AG04449 (cell line): Measurements from ENCODE around the gene ACTL10.
"Not testable (repeated sequence)": the region's sequence is repeated elsewhere in the genome, so short reads cannot be mapped to it uniquely, and the experiment has no call there.

Experiments used
- CTCF ChIA-PET: fragments of 350-600 bp; formaldehyde crosslinking; extraction: SDS; loops from one replicate; lab custom pipeline; 2021; ENCODE audit warnings: antibody characterized with exemption; lab: Yijun Ruan, JAX
- POLR2A ChIA-PET: fragments of 400-600, 350-600 bp; formaldehyde crosslinking; extraction: SDS; loops from one replicate; lab custom pipeline; 2020; ENCODE audit warnings: antibody characterized with exemption, inconsistent platforms; lab: Yijun Ruan, JAX
- DNase-seq: peaks from one replicate; pipeline ENCODE4 v3.0.0-alpha.2; 2010; ENCODE audit warnings: low read depth, low spot score
- H3K4me3 ChIP-seq: 2 replicates; pipeline ENCODE4 v1.5.1; 2011; ENCODE audit warnings: low read depth, mild to moderate bottlenecking, control low read depth, low read length
- CTCF ChIP-seq: IDR thresholded peaks from one replicate; pipeline ENCODE4 v1.5.1; 2011; ENCODE audit warnings: mild to moderate bottlenecking, moderate library complexity, low read length, control low read depth, inconsistent platforms; ENCODE audit not compliant: insufficient read depth; ENCODE audit errors: missing control alignments

ACTL10 gene

GRCh38 chr20:33636776-33637175 lies 30.0 kb upstream of the ACTL10 start:
- ChIA-PET POLR2A (no interaction called here), CTCF (no interaction called here)

DNA sequence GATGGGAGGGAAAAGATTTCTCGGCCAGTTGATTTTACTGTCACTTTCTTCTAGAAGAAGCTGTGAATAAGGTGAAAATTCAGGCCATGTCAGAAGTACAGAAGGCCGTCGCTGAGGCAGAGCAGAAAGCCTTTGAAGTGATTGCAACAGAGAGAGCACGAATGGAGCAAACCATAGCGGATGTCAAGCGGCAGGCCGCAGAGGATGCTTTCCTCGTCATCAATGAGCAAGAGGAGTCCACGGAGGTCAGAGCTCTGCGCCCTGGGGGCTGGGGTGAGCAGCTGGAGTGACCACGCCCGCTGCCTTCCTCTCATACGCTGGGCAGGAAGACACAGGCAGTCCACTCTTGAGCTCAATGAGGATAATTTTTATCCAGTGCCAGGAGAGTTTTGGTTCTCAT lies 26.5 kb upstream of the ACTL10 start:
- no peak for TF ChIP-seq CTCF
- ChIA-PET CTCF (interaction anchor here (1.3 kb wide), 1 partner anchor 10 kb away, joined by 3 read pairs; no protein-coding TSS in a partner anchor), POLR2A (no interaction called here)
- no peak for DNase-seq
- no peak overlapping the region for H3K4me3 ChIP-seq

More at GRCh38 chr20:33636776-33637175, 30.0 kb upstream of the ACTL10 start:
- TF ChIP-seq CTCF, result no peak
- H3K4me3 ChIP-seq, result no peak overlapping the region
- DNase-seq, result no peak

- TF ChIP-seq CTCF, result no peak
- CTCF ChIA-PET, result interaction anchor here (0.8 kb wide), 1 partner anchor 187 kb away, joined by 4 read pairs; no protein-coding TSS in a partner anchor
- no peak overlapping the region for H3K4me3 ChIP-seq
- POLR2A ChIA-PET, result no interaction called here
- no peak for DNase-seq
These were observed 22.3 kb upstream of the ACTL10 start for GRCh38 chr20:33644313-33645071.

- H3K4me3 ChIP-seq, result no peak overlapping the region
- CTCF ChIA-PET, result no interaction called here
- POLR2A ChIA-PET, result no interaction called here
- no peak for DNase-seq
- TF ChIP-seq CTCF, result no peak
These were observed 21.7 kb upstream of the ACTL10 start for GRCh38 chr20:33645072-33645358.

GRCh38 chr20:33645396-33645795 lies 21.3 kb upstream of the ACTL10 start:
- no peak for DNase-seq
- ChIA-PET POLR2A (no interaction called here), CTCF (no interaction called here)
- TF ChIP-seq CTCF, result no peak
- H3K4me3 ChIP-seq, result no peak overlapping the region

DNA sequence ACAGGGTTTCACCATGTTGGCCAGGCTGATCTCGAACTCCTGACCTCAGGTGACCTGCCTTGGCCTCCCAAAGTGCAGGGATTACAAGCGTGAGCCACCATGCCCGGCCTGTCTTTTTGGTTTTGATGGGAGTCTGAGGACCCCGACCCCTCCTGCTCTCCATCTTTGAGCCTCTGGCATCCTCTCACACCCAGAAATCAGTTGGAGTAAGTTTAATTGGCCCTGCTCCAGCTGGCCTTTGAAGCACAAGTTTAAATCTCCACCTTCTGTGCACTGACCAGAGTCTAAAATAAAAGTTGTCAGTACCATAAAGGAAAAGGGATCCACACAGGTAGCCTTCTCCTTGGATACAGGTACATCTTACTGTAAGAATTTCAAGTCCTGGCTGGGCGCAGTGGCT lies 20.6 kb upstream of the ACTL10 start:
- POLR2A ChIA-PET, result no interaction called here
- H3K4me3 ChIP-seq, result no peak overlapping the region
- CTCF ChIA-PET, result interaction anchor here (10.9 kb wide), 1 partner anchor 19 kb away, joined by 99 read pairs; the partner anchor contains the start of genes ACTL10 and C20orf144
- no peak for TF ChIP-seq CTCF
- no peak for DNase-seq

GRCh38 chr20:33646959-33647602 lies 19.7 kb upstream of the ACTL10 start:
- ChIA-PET POLR2A (interaction anchor here (0.7 to 0.8 kb wide), 2 partner anchors 158 to 203 kb away, joined by 3 read pairs; partner anchors contain the start of genes CBFA2T2 and SNTA1), CTCF (interaction anchor here (2.0 to 10.9 kb wide), 2 partner anchors 18 to 384 kb away, joined by 4 to 99 read pairs; partner anchors contain the start of genes ACTL10 and C20orf144)
- H3K4me3 ChIP-seq, DNase-seq: not testable (repeated sequence)
